Lower leg skin (tissue), 4 donors: Measurements from ENCODE around the gene DCBLD2. TPM values are rescaled to one million over a fixed set of nuclear protein-coding genes. Genes with fewer than 3 reads are reported as not detected.

Experiments used
- DNase-seq, 2 donors: peaks; one replicate each; pipeline ENCODE4 v3.0.0-alpha.2; 2019; ENCODE audit warnings: low spot score in 2 of 2
- H3K4me3 ChIP-seq: fragments of 200-600 bp; sonication (generic); 2 replicates; pipeline ENCODE4 v1.5.1; 2017; ENCODE audit warnings: mild to moderate bottlenecking, low read depth; ENCODE audit not compliant: poor library complexity, severe bottlenecking
- CTCF ChIP-seq, 3 donors: fragments of 450-650 bp; IDR thresholded peaks; one replicate each; pipeline ENCODE4 v1.5.1; 2016; ENCODE audit warnings: antibody characterized with exemption in 3 of 3, mild to moderate bottlenecking in 3 of 3, moderate library complexity in 2 of 3
- POLR2A ChIP-seq, 2 donors: fragments of 450-650 bp; IDR thresholded peaks; one replicate each; pipeline ENCODE4 v1.6.1; 2016 to 2017; ENCODE audit warnings: antibody characterized with exemption in 2 of 2, mild to moderate bottlenecking in 1 of 2, moderate library complexity in 1 of 2
- WGBS, 2 donors: methylation state at CpG; one replicate each; pipeline ENCODE4 v1.1.5; 2018; 5-methylcytosine and 5-hydroxymethylcytosine counted together
- intact Hi-C: fragments of 100-400 bp; cut with DNase I; formaldehyde crosslinking; loops from one replicate; pipeline ENCODE4 v1.15.0; 2023; ENCODE audit warnings: low total_unique reads
- total RNA-seq, 4 donors: library from RNA; depleted of rRNA; stranded (reverse); fragments of >200 nt; gene quantifications; one replicate each; pipeline ENCODE4 v1.1.0, GENCODE V29; 2016

The DCBLD2 gene
- total RNA-seq, 4 donors from 2014 or later, result 13.8 to 22.8 (median 15.3) TPM

GRCh38 chr3:98906230-98906629 is 4.7 kb upstream of the DCBLD2 start:
- WGBS, 2 donors, result 32 to 40% methylated on average over 1 of the region's 1 CpG
- intact Hi-C loops, result no loop called here
- no peak overlapping the region for H3K4me3 ChIP-seq
- no peak for DNase-seq
- TF ChIP-seq POLR2A (IDR thresholded peaks at IDR 0.05), result no peak
- no peak for TF ChIP-seq CTCF (IDR thresholded peaks at IDR 0.05)

- intact Hi-C loops, result no loop called here
- no peak for DNase-seq
- WGBS, 2 donors, result 87 to 95% methylated on average over 11 of the region's 11 CpGs
- no peak for TF ChIP-seq CTCF (IDR thresholded peaks at IDR 0.05)
- no peak for TF ChIP-seq POLR2A (IDR thresholded peaks at IDR 0.05)
- no peak overlapping the region for H3K4me3 ChIP-seq
Measured at GRCh38 chr3:98903705-98904481, 2.4 kb upstream of the DCBLD2 start.

- H3K4me3 ChIP-seq, result no peak overlapping the region
- TF ChIP-seq CTCF (IDR thresholded peaks at IDR 0.05), result no peak
- no peak for TF ChIP-seq POLR2A (IDR thresholded peaks at IDR 0.05)
- no peak for DNase-seq
- WGBS, 2 donors, result 66 to 74% methylated on average over 3 of the region's 3 CpGs
- intact Hi-C loops, result no loop called here
Measured at GRCh38 chr3:98903099-98903498, 1.6 kb upstream of the DCBLD2 start.

- TF ChIP-seq CTCF (IDR thresholded peaks at IDR 0.05), result no peak
- no peak for TF ChIP-seq POLR2A (IDR thresholded peaks at IDR 0.05)
- H3K4me3 ChIP-seq, result peak overlapping the region; percentile 17
- 28 to 34% methylated on average over 4 of the region's 4 CpGs for WGBS, 2 donors
- intact Hi-C loops, result no loop called here
- DNase-seq, result no peak
Measured at GRCh38 chr3:98902351-98902740, 851 bp upstream of the DCBLD2 start.

GRCh38 chr3:98901119-98901391 is 440 bp downstream of the DCBLD2 start:
- H3K4me3 ChIP-seq, result peak overlapping the region; percentile 90
- peak in 1 of 2 donors; percentile 90 for DNase-seq
- intact Hi-C loops, result no loop called here
- TF ChIP-seq CTCF (IDR thresholded peaks at IDR 0.05), result no peak
- TF ChIP-seq POLR2A (IDR thresholded peaks at IDR 0.05), result no peak
- WGBS, 2 donors, result 0 to 1% methylated on average over 15 to 19 of the region's 26 CpGs
